Mammary epithelial cell (primary cell): ENCODE data around the gene LPCAT1.

Source experiments
- CTCF ChIP-seq, 2 donors: IDR thresholded peaks in 1 of 2; conservative IDR thresholded peaks in 1 of 2; 2 replicates each; pipeline ENCODE4 v1.5.1; 2011 to 2012; ENCODE audit warnings: inconsistent platforms in 2 of 2, low read length in 2 of 2, mild to moderate bottlenecking in 2 of 2, control low read depth in 1 of 2, low read depth in 1 of 2; ENCODE audit not compliant: insufficient read depth in 1 of 2; ENCODE audit errors: extremely low read depth in 1 of 2
- EZH2 ChIP-seq: IDR thresholded peaks from 2 replicates; pipeline ENCODE4 v1.6.1; 2012; ENCODE audit warnings: low read length, inconsistent platforms, borderline replicate concordance

DNA sequence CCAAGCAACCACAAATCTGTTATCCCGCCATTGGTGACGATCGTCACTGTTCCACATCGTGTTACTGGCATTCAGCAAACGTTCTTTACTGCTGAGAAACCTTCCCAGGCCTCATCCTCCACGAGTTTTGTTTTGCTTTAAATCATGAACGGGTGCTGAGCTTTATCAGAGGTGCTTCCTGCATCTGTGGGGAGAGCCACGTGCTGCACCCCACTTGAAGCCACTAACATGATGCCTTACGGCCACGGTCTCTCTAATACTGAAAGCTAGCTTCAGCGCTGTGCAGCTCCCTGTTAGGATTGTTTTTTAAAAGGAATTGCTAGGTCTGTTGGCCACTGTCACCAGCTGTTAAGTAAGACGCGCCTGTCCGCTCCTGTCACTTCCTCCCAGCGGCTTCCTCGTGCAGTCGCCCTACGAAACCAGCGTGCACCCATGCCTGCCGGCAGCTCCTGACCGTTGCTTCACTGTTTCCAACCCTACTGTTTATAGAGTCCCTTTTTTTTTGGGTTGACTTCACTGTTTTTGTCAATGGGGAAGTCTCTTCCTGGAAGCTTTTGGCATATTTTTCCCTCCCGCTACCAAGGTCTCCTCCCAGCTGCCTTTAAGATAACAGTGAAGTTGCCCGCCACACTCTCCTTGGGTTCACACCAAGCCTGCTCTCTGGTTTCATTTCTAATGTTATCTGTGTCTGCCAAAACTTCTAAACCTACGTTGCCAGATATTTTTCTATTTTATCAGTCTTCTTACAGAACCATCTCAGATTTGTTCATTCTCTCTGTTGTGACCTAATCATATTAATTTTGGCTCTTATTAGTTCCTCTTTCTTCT is 20.3 kb downstream of the LPCAT1 start:
- no peak for TF ChIP-seq CTCF (conservative IDR thresholded peaks at IDR 0.05 in 1 of 2, IDR thresholded peaks at IDR 0.05 in 1 of 2; ENCODE audit: extremely low read depth in 1 of 2, insufficient read depth in 1 of 2, low read depth in 1 of 2, low read length in 2 of 2)
- no peak for TF ChIP-seq EZH2
